RWPE1 (cell line): ENCODE measurements around the gene B4GALT2.

Source experiments
- CTCF ChIA-PET: fragments of 350-600 bp; sonication (Branson Sonifier 250); formaldehyde crosslinking; extraction: SDS; loops from one replicate; lab custom pipeline; 2021; lab: Yijun Ruan, JAX
- POLR2A ChIA-PET: fragments of 400-600 bp; formaldehyde crosslinking; extraction: SDS; loops from one replicate; lab custom pipeline; 2020; ENCODE audit warnings: antibody characterized with exemption; ENCODE audit not compliant: low non-redundant PET; lab: Yijun Ruan, JAX
- DNase-seq: peaks from one replicate; pipeline ENCODE4 v3.0.0; 2012; ENCODE audit warnings: low spot score
- H3K27ac ChIP-seq: fragments of 450-650 bp; 2 replicates; pipeline ENCODE4 v1.5.1; 2017
- CTCF ChIP-seq: fragments of 450-650 bp; conservative IDR thresholded peaks from 2 replicates; pipeline ENCODE4 v1.5.1; 2017; ENCODE audit warnings: low read depth, mild to moderate bottlenecking

Gene B4GALT2

GRCh38 chr1:43991476-43992231 lies 12.6 kb downstream of the B4GALT2 start, which contains the start of gene CCDC24:
TSS of gene CCDC24 (plus strand) at chr1:43991599. CDS start at chr1:43991879, 280 bp downstream.
- H3K27ac ChIP-seq = peak within 1 kb of the TSS; percentile 87
- peak; percentile 85 for DNase-seq
- no peak for TF ChIP-seq CTCF

GRCh38 chr1:43992232-43992995 lies 13.4 kb downstream of the B4GALT2 start:
- TF ChIP-seq CTCF = no peak
- DNase-seq = no peak
- ChIA-PET CTCF (interaction anchor here (0.6 to 1.5 kb wide), 7 partner anchors 13 to 579 kb away, joined by 3 to 5 read pairs (median 4); no protein-coding TSS in a partner anchor), POLR2A (interaction anchor here (0.7 kb wide), 1 partner anchor 54 kb away, joined by 3 read pairs; no protein-coding TSS in a partner anchor)
- H3K27ac ChIP-seq = peak overlapping the region; percentile 87

More at GRCh38 chr1:43991476-43992231, 12.6 kb downstream of the B4GALT2 start, which contains the start of gene CCDC24:
- ChIA-PET POLR2A (interaction anchor here (0.7 kb wide), 1 partner anchor 53 kb away, joined by 3 read pairs; no protein-coding TSS in a partner anchor), CTCF (interaction anchor here (0.6 to 1.0 kb wide), 5 partner anchors 14 to 580 kb away, joined by 3 to 5 read pairs (median 4); no protein-coding TSS in a partner anchor)

GRCh38 chr1:43993206-43993914 lies 14.3 kb downstream of the B4GALT2 start:
- TF ChIP-seq CTCF = no peak
- ChIA-PET POLR2A (no interaction called here), CTCF (interaction anchor here (0.8 to 1.5 kb wide), 3 partner anchors 13 to 385 kb away, joined by 3 to 5 read pairs (median 5); no protein-coding TSS in a partner anchor)
- peak overlapping the region; percentile 87 for H3K27ac ChIP-seq
- DNase-seq = no peak

- TF ChIP-seq CTCF = no peak
- peak overlapping the region; percentile 87 for H3K27ac ChIP-seq
- CTCF ChIA-PET = no interaction called here
- no peak for DNase-seq
- POLR2A ChIA-PET = no interaction called here
These were observed 15.1 kb downstream of the B4GALT2 start for GRCh38 chr1:43994071-43994470.

GRCh38 chr1:43994794-43995790 lies 16.1 kb downstream of the B4GALT2 start:
- ChIA-PET CTCF (interaction anchor here (0.9 kb wide), 1 partner anchor 41 kb away, joined by 3 read pairs; no protein-coding TSS in a partner anchor), POLR2A (interaction anchor here (0.5 kb wide), 1 partner anchor 17 kb away, joined by 3 read pairs; no protein-coding TSS in a partner anchor)
- no peak for TF ChIP-seq CTCF
- H3K27ac ChIP-seq = peak overlapping the region; percentile 87
- no peak for DNase-seq
